ENCODE measurements around the gene DNAJB11.
"Not testable (repeated sequence)": the region's sequence is repeated elsewhere in the genome, so short reads cannot be mapped to it uniquely, and the experiment has no call there.

Gene DNAJB11

GRCh38 chr3:186620213-186621092 lies 49.9 kb downstream of the DNAJB11 start:
- no peak for DNase-seq

GRCh38 chr3:186621894-186622650 lies 51.6 kb downstream of the DNAJB11 start:
- no peak for DNase-seq

DNA sequence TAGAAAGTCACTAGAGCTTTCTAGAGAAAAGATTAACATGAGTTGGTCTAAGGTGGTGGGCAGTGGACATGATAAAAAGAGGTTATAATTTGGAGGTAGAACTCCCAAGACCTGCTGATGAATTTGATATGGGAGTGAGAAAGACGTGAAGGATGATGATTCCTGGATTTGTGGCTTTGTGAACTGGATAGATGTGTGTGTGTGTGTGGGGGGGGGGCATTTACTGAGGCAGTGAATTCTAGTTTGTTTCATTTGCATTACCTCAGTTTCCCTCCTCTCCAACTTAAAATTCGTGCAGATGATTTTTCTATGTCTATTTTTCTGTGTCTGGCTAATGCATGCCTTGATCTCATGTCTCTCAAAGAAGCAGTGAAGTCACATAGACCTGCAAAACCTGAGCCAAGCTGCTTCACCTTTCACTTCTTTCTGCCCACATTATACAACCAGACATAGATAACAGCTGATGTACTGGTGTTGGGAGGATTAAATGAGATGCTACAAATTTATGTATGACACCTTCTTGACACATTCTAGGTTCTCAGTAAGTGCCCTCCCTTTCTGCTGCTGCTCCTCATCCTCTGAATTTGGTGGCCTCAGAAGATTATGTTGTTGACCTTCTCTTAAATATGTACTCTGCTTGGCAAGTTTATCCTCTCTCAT lies 52.3 kb downstream of the DNAJB11 start:
- no peak for DNase-seq

DNA sequence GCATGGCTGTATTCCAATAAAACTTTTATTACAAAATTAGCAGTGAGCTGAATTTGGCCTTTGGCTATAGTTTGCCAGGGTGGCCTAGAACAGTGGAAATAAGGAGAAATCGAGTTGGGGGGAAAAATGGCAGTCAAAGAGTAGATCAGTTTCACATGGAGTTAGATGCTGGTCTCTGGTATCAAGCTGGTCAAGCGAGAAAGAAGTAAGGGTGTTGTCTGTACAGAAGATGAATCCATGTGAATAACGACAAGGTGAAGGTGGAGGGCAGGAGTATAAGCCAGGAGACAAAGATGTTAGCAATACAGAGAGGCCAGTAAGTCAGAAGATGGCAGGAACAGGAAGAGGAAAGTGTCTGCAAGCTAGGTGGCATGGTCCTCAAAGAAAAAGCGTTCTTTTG lies 54.1 kb downstream of the DNAJB11 start:
- DNase-seq, result no peak

DNA sequence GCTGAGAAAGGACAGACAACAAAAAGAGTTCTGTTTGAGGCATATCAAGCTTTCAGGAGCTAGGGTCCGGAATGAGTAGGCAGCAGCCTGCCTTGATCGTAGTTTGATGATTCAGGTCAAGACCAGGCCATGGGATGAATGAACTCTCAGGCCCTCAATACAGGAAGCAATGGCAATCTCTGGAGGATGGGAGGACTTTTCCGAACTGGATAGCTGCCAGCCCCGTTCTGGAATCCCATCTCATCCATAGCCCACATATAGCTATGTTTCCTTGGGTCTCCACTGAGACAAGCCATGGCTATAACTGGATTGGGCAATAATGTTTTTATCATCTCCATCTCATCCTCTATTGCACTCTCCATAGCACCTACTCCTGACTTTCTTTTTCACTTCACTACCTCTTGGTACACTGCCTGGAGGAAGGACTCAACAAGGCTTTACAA lies 55.1 kb downstream of the DNAJB11 start:
- DNase-seq, result no peak

- no peak for DNase-seq
Measured at GRCh38 chr3:186626254-186626847, 55.8 kb downstream of the DNAJB11 start.

DNA sequence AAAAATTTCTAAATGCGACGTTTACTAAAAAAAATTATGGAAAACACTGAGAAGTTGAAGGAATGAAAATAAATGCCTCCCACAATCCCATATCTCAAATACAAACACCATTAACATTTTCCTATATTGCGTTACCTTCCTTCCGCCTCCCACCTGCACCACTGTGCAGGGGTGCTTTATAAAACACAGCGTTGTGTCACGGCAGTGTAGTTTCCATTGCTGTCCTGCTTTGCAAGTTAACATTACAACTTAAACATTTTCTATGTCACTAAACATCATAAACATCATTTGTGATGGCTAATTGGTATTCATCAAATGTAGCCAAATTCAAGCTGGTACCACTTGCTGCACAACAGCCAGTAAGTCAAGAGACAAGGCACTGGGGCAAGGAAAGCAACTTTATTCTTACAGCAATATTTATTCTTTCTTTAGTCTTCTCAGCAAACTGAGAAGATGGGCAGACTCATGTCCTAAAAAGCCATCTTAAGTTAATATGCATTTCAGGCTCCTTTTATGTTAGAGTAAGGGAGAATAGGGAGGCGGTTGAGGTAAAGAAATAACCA lies 57.4 kb downstream of the DNAJB11 start:
- DNase-seq, result no peak

DNA sequence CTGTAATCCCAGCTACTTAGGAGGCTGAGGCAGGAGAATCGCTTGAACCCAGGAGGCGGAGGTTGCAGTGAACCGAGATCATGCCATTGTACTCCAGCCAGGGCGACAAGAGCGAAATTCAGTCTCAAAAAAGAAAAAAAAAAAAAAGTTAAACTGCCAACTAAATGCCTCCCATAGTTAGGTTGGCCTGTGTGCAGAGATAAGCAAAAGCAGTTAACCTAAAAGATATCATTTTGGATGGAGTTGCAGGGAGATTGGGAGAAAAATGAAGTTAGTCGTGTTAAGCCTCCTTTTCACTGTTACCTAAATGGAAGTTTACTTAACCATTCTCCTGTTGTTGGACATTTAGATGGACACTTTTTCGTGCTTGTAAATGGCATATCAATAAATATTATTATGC lies 58.2 kb downstream of the DNAJB11 start:
- DNase-seq, result no peak

DNA sequence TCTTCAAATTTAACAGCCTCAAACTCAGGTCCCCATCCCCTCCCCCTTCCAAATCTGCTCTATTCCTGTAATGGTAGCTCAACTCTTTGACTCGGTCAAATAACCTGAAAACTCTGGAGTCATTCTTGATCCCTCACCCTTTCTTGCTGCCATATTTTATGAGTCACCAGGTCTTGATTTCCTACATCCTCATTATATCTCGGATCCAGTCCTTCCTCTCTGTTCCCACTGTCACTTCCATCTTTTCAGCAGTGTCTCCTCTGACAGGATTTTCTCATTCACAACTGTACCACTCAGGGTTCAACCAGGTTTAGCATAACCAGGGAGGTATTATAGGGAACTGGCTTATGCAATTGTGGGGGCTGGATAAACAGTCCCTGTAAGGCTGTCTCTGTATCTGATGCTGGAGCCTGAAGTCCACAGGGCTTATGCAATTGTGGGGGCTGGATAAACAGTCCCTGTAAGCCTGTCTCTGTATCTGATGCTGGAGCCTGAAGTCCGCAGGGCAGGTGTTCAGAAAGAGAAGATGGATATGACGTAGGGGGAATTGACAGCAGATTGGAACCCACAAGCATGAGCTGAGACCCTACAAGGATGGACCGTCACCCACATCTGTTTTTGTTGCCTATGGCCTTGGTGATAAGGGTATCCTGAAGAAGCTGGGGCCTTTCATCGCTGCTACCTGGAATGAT lies 60.6 kb downstream of the DNAJB11 start:
- DNase-seq, result no peak

GRCh38 chr3:186633481-186633880 lies 63.0 kb downstream of the DNAJB11 start:
- DNase-seq, result no peak

DNA sequence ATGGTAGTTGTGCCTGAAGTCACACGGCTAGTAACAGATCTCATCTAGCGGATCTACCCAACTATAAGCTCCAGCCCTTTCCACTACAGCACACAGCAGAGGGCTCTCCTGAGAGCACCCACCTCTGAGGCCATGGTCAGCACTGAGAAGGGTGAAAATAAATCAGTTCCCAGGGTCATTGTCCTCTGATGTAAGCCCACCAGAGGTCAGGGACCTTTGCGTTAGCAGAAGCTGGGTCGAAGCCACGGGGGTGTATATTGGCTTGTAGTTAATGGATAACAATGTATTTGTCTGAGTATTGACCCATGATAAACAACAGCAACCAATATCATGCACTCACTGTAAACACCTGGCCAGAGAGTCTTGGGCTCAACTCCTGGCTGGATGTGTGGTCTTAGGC lies 63.7 kb downstream of the DNAJB11 start:
- DNase-seq, result not testable (repeated sequence)

All from stimulated activated CD4-positive, alpha-beta T cell treated with anti-CD3 and anti-CD28 coated beads, Interleukin-2, amount 100 ng/mL, for 24 hours (primary cell).